Prostate gland (tissue), 2 donors: Measurements from ENCODE around the gene DGKZ.

Experiments
- POLR2A ChIP-seq: fragments of 450-650 bp; IDR thresholded peaks from one replicate; pipeline ENCODE4 v1.6.1; 2016; ENCODE audit warnings: antibody characterized with exemption, mild to moderate bottlenecking
- POLR2AphosphoS5 ChIP-seq: sonication (generic); formaldehyde crosslinking; IDR thresholded peaks from one replicate; pipeline ENCODE4 v1.6.1; 2017; ENCODE audit warnings: antibody characterized with exemption
- TF ChIP-seq, protein P1 (sequence below), 4 experiments: fragments of 200-600 bp in 2 of 4; fragments of 450-650 bp in 2 of 4; sonication (generic) in 2 of 4; IDR thresholded peaks; 1 replicate in 3 of 4; 2 replicates in 1 of 4; pipeline ENCODE4 v1.5.1; 2016 to 2019; ENCODE audit warnings: antibody characterized with exemption in 4 of 4, mild to moderate bottlenecking in 2 of 4, moderate library complexity in 2 of 4

DNA sequence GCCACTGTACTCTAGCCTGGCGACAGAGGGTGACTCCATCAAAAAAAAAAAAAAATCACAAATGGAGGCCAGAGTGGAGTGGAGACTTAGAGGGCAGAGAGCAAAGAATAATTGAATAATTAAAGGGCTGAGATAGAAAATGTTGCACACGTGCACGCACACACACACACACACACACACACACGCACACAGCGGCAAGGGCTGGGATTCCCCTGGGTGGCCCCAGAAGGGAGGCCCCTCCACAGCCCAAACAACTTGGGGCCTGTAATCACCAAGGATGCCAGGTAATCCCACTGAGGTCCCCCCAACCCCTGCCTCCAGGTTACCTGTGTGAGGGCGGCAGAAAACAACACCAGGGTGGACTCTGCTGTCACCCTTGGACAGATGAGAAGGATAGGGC, 12.0 kb upstream of the DGKZ start:
- TF ChIP-seq, protein P1, sequence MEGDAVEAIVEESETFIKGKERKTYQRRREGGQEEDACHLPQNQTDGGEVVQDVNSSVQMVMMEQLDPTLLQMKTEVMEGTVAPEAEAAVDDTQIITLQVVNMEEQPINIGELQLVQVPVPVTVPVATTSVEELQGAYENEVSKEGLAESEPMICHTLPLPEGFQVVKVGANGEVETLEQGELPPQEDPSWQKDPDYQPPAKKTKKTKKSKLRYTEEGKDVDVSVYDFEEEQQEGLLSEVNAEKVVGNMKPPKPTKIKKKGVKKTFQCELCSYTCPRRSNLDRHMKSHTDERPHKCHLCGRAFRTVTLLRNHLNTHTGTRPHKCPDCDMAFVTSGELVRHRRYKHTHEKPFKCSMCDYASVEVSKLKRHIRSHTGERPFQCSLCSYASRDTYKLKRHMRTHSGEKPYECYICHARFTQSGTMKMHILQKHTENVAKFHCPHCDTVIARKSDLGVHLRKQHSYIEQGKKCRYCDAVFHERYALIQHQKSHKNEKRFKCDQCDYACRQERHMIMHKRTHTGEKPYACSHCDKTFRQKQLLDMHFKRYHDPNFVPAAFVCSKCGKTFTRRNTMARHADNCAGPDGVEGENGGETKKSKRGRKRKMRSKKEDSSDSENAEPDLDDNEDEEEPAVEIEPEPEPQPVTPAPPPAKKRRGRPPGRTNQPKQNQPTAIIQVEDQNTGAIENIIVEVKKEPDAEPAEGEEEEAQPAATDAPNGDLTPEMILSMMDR (IDR thresholded peaks at IDR 0.05) = no peak
- TF ChIP-seq POLR2AphosphoS5 (no peak), POLR2A (no peak)
